Ishikawa (cell line): ENCODE measurements around the gene MBD1.

Source experiments
- CEBPB ChIP-seq: IDR thresholded peaks from 2 replicates; pipeline ENCODE4 v1.6.1; 2012
- CREB1 ChIP-seq: IDR thresholded peaks from 2 replicates; pipeline ENCODE4 v1.6.1; 2012; ENCODE audit warnings: low read depth
- EP300 ChIP-seq: IDR thresholded peaks from 2 replicates; pipeline ENCODE4 v1.6.1; 2012; ENCODE audit warnings: borderline replicate concordance
- FOXM1 ChIP-seq: IDR thresholded peaks from 2 replicates; pipeline ENCODE4 v1.6.1; 2012; ENCODE audit warnings: low read depth, borderline replicate concordance
- RAD21 ChIP-seq: IDR thresholded peaks from 2 replicates; pipeline ENCODE4 v1.6.1; 2012; ENCODE audit warnings: low read depth
- TAF1 ChIP-seq: IDR thresholded peaks from 2 replicates; pipeline ENCODE4 v1.6.1; 2012; ENCODE audit warnings: low read depth, mild to moderate bottlenecking
- TCF12 ChIP-seq: IDR thresholded peaks from 2 replicates; pipeline ENCODE4 v1.6.1; 2012; ENCODE audit warnings: low read depth
- ZBTB7A ChIP-seq: IDR thresholded peaks from 2 replicates; pipeline ENCODE4 v1.6.1; 2012; ENCODE audit warnings: low read depth
- TF ChIP-seq, protein P1 (sequence below): IDR thresholded peaks from 2 replicates; pipeline ENCODE4 v1.6.1; 2012
- TF ChIP-seq, protein P2 (sequence below): IDR thresholded peaks from 2 replicates; pipeline ENCODE4 v1.6.1; 2012; ENCODE audit warnings: low read depth, mild to moderate bottlenecking
- TF ChIP-seq, protein P3 (sequence below): IDR thresholded peaks from 2 replicates; pipeline ENCODE4 v1.6.1; 2012

DNA sequence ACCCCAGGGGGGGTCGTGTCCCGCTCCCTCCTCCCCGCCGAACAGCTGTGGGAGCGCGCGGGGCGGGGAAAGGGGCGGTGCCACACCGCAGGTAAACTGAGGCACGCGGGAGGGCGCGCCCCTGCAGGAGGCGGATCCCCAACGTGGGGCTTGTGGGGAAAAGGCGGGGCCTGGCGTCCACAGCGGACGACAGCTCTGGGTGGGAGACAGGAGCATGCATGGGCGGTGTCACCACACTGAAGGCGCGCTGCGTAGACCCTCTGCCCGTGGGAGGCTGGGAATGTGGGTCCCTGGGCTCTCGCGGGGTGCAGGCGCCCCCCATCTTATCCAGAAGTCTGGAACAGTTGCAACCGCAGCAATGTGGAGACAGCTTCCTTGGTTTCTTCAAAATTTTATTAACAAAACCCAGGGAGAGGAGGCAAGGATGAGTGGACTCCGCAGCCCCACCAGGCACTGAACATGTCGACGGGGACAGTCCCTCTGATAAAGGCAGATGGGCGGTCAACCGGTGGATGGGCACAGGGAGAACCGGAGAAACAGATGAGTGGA lies 723 bp upstream of the MBD1 start:
- no peak for TF ChIP-seq FOXM1
- TF ChIP-seq, protein P1, sequence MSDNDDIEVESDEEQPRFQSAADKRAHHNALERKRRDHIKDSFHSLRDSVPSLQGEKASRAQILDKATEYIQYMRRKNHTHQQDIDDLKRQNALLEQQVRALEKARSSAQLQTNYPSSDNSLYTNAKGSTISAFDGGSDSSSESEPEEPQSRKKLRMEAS = no peak
- no peak for TF ChIP-seq TAF1
- TF ChIP-seq CREB1 = no peak
- no peak for TF ChIP-seq RAD21
- no peak for TF ChIP-seq CEBPB
- no peak for TF ChIP-seq TCF12
- no peak for TF ChIP-seq EP300
- TF ChIP-seq ZBTB7A = no peak
- TF ChIP-seq, protein P2, sequence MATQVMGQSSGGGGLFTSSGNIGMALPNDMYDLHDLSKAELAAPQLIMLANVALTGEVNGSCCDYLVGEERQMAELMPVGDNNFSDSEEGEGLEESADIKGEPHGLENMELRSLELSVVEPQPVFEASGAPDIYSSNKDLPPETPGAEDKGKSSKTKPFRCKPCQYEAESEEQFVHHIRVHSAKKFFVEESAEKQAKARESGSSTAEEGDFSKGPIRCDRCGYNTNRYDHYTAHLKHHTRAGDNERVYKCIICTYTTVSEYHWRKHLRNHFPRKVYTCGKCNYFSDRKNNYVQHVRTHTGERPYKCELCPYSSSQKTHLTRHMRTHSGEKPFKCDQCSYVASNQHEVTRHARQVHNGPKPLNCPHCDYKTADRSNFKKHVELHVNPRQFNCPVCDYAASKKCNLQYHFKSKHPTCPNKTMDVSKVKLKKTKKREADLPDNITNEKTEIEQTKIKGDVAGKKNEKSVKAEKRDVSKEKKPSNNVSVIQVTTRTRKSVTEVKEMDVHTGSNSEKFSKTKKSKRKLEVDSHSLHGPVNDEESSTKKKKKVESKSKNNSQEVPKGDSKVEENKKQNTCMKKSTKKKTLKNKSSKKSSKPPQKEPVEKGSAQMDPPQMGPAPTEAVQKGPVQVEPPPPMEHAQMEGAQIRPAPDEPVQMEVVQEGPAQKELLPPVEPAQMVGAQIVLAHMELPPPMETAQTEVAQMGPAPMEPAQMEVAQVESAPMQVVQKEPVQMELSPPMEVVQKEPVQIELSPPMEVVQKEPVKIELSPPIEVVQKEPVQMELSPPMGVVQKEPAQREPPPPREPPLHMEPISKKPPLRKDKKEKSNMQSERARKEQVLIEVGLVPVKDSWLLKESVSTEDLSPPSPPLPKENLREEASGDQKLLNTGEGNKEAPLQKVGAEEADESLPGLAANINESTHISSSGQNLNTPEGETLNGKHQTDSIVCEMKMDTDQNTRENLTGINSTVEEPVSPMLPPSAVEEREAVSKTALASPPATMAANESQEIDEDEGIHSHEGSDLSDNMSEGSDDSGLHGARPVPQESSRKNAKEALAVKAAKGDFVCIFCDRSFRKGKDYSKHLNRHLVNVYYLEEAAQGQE = no peak
- TF ChIP-seq, protein P3, sequence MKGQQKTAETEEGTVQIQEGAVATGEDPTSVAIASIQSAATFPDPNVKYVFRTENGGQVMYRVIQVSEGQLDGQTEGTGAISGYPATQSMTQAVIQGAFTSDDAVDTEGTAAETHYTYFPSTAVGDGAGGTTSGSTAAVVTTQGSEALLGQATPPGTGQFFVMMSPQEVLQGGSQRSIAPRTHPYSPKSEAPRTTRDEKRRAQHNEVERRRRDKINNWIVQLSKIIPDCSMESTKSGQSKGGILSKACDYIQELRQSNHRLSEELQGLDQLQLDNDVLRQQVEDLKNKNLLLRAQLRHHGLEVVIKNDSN = no peak
